Osteocyte (in vitro differentiated cells): ENCODE measurements around the gene PSME1. TPM values are rescaled to one million over a fixed set of nuclear protein-coding genes. Genes with fewer than 3 reads are reported as not detected.

Source experiments
- DNase-seq: peaks from one replicate; pipeline ENCODE4 v3.0.0; 2021; ENCODE audit warnings: mixed read lengths; ENCODE audit not compliant: unreplicated experiment; ENCODE audit errors: extremely low spot score
- H3K27ac Mint-ChIP-seq: one replicate; pipeline ENCODE4 v1.8.0; 2021; ENCODE audit warnings: mild to moderate bottlenecking, mixed read lengths; ENCODE audit not compliant: unreplicated experiment
- H3K27me3 Mint-ChIP-seq: one replicate; pipeline ENCODE4 v1.8.0; 2021; ENCODE audit warnings: mixed read lengths; ENCODE audit not compliant: unreplicated experiment
- H3K36me3 Mint-ChIP-seq: one replicate; pipeline ENCODE4 v1.8.0; 2021; ENCODE audit warnings: mixed read lengths; ENCODE audit not compliant: unreplicated experiment
- H3K4me1 Mint-ChIP-seq: one replicate; pipeline ENCODE4 v1.8.0; 2021; ENCODE audit warnings: mixed read lengths; ENCODE audit not compliant: unreplicated experiment
- H3K4me3 Mint-ChIP-seq: one replicate; pipeline ENCODE4 v1.8.0; 2021; ENCODE audit warnings: mild to moderate bottlenecking, moderate library complexity, mixed read lengths; ENCODE audit not compliant: unreplicated experiment
- H3K9me3 Mint-ChIP-seq: one replicate; pipeline ENCODE4 v1.8.0; 2021; ENCODE audit warnings: mixed read lengths; ENCODE audit not compliant: unreplicated experiment
- CTCF ChIP-seq: fragments of 200-600 bp; sonication (generic); IDR thresholded peaks from 2 replicates; pipeline ENCODE4 v1.5.0; 2021; ENCODE audit warnings: antibody characterized with exemption, mild to moderate bottlenecking, moderate library complexity
- long read RNA-seq: library from polyadenylated mRNA; unstranded; transcript quantifications from one replicate; pipeline ENCODE4 v2.0.0, GENCODE V29; 2021
- total RNA-seq: library from RNA; stranded (reverse); gene quantifications from 2 replicates; pipeline ENCODE4 v1.2.1, GENCODE V29; 2021

The PSME1 gene
- 154 and 156 TPM in 2 replicates for total RNA-seq
- long read RNA-seq, transcript PSME1-210 (11 exons, 945 nt), result minor isoform, 5 of 161 reads
- long read RNA-seq, transcript PSME1-201 (11 exons, 1,006 nt), result major isoform, 128 of 161 reads
- long read RNA-seq, partial matches to known transcripts, result 8 of 161 reads
- long read RNA-seq, other reads (novel, unspliced or antisense), result 15 of 161 reads

- no peaks in the 10 kb centered on the region for H3K9me3 Mint-ChIP-seq
- H3K36me3 Mint-ChIP-seq, result peaks cover 19% of the 10 kb centered on the region
- peak within 1 kb of the TSS; percentile 81 for H3K27ac Mint-ChIP-seq
- H3K27me3 Mint-ChIP-seq, result no peaks in the 10 kb centered on the region
- peak within 1 kb of the TSS; percentile 79 for H3K4me3 Mint-ChIP-seq
- peaks cover 28% of the 10 kb centered on the region for H3K4me1 Mint-ChIP-seq
- DNase-seq, result peak; percentile 97
- no peak for TF ChIP-seq CTCF
These were observed at the start of gene PSME1 for GRCh38 chr14:24135834-24136683. PSME1 (plus strand) TSS chr14:24136194; CDS start chr14:24136263, 69 bp downstream.

DNA sequence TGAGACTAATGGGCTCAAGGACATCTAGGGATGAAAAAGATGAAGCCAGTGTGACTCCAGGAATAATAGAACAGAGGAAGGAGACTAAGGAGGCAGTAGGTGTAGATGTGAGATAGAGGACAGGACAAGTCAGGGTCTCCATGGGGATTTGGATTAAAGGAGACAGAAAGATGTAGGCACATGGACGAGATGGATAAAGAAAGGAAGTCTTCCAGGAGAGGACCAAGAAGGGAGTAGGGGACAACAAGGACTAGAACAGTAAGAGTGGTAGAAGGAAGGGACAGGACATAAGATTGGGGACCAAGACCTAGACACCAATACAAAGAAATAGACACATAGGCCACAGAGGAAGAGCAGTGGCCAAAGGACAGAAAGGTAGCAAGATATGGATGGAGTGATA, 49.0 kb upstream of the PSME1 start:
- Mint-ChIP-seq H3K27me3 (peaks cover 24% of the 10 kb centered on the region), H3K36me3 (no peaks in the 10 kb centered on the region), H3K9me3 (no peaks in the 10 kb centered on the region), H3K4me3 (no peak overlapping the region), H3K27ac (no peak overlapping the region), H3K4me1 (peaks cover 3% of the 10 kb centered on the region)
- TF ChIP-seq CTCF, result no peak
- DNase-seq, result no peak

DNA sequence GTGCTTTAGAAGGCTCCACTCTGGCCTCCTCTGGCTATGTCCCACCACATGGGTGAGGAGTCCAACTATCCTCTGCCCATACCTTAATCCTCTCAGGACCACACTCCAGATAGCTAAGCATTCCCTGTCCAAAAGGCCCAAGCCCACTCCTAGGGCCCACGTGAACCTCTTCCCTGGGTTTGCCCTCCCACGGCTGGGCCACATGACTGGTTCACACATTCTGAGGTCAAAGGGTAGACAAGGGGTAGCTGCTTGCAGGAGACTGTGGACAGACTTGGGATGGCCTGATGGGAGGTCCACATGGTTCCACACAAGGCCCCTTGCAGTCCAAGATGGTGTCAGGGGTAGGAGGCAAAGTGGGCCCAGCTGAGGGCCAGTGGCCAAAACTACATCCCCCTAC, 47.9 kb upstream of the PSME1 start:
- no peak for DNase-seq
- Mint-ChIP-seq H3K4me1 (peaks cover 3% of the 10 kb centered on the region), H3K27me3 (peaks cover 13% of the 10 kb centered on the region), H3K36me3 (no peaks in the 10 kb centered on the region), H3K27ac (no peak overlapping the region), H3K4me3 (no peak overlapping the region), H3K9me3 (no peaks in the 10 kb centered on the region)
- TF ChIP-seq CTCF, result no peak

GRCh38 chr14:24089890-24090289, 46.1 kb upstream of the PSME1 start:
- no peaks in the 10 kb centered on the region for H3K27me3 Mint-ChIP-seq
- no peaks in the 10 kb centered on the region for H3K9me3 Mint-ChIP-seq
- peaks cover 11% of the 10 kb centered on the region for H3K4me1 Mint-ChIP-seq
- no peak overlapping the region for H3K27ac Mint-ChIP-seq
- no peaks in the 10 kb centered on the region for H3K36me3 Mint-ChIP-seq
- TF ChIP-seq CTCF, result no peak
- no peak for DNase-seq
- no peak overlapping the region for H3K4me3 Mint-ChIP-seq

- Mint-ChIP-seq H3K27me3 (no peaks in the 10 kb centered on the region), H3K4me1 (peaks cover 26% of the 10 kb centered on the region)
These were observed 43.9 kb upstream of the PSME1 start for GRCh38 chr14:24092110-24092504.

More at GRCh38 chr14:24092110-24092504, 43.9 kb upstream of the PSME1 start:
- Mint-ChIP-seq H3K9me3 (no peaks in the 10 kb centered on the region), H3K4me3 (no peak overlapping the region), H3K36me3 (peaks cover 4% of the 10 kb centered on the region), H3K27ac (no peak overlapping the region)
- DNase-seq, result no peak
- TF ChIP-seq CTCF, result no peak
